ENCODE results near the gene VAV2. TPM values are rescaled to one million over a fixed set of nuclear protein-coding genes. Genes with fewer than 3 reads are reported as not detected.

Gene VAV2
- total RNA-seq, 1 donor from 2014 or later = 18.7 TPM

- TF ChIP-seq CTCF (conservative IDR thresholded peaks at IDR 0.05; ENCODE audit: low read depth, low read length) = no peak
- DNase-seq (ENCODE audit: low read depth) = no peak
- no peak overlapping the region for H3K4me3 ChIP-seq (ENCODE audit: low read depth, low read length)
Observed at GRCh38 chr9:133971121-133971951, 20.8 kb downstream of the VAV2 start.

GRCh38 chr9:133970581-133971058 is 21.5 kb downstream of the VAV2 start:
- no peak overlapping the region for H3K4me3 ChIP-seq (ENCODE audit: low read depth, low read length)

GRCh38 chr9:133969681-133970580 is 22.2 kb downstream of the VAV2 start:
- H3K4me3 ChIP-seq (ENCODE audit: low read depth, low read length) = no peak overlapping the region
- no peak for DNase-seq (ENCODE audit: low read depth)
- TF ChIP-seq CTCF (conservative IDR thresholded peaks at IDR 0.05; ENCODE audit: low read depth, low read length) = no peak

More at GRCh38 chr9:133970581-133971058, 21.5 kb downstream of the VAV2 start:
- DNase-seq (ENCODE audit: low read depth) = no peak
- TF ChIP-seq CTCF (conservative IDR thresholded peaks at IDR 0.05; ENCODE audit: low read depth, low read length) = no peak

GRCh38 chr9:133968966-133969617 is 23.0 kb downstream of the VAV2 start:
- TF ChIP-seq CTCF (conservative IDR thresholded peaks at IDR 0.05; ENCODE audit: low read depth, low read length) = no peak
- no peak overlapping the region for H3K4me3 ChIP-seq (ENCODE audit: low read depth, low read length)
- no peak for DNase-seq (ENCODE audit: low read depth)

- no peak for DNase-seq (ENCODE audit: low read depth)
- no peak overlapping the region for H3K4me3 ChIP-seq (ENCODE audit: low read depth, low read length)
- TF ChIP-seq CTCF (conservative IDR thresholded peaks at IDR 0.05; ENCODE audit: low read depth, low read length) = no peak
Observed at GRCh38 chr9:133968428-133968827, 23.7 kb downstream of the VAV2 start.

GRCh38 chr9:133967024-133967741 is 24.9 kb downstream of the VAV2 start:
- no peak for DNase-seq (ENCODE audit: low read depth)
- no peak for TF ChIP-seq CTCF (conservative IDR thresholded peaks at IDR 0.05; ENCODE audit: low read depth, low read length)
- no peak overlapping the region for H3K4me3 ChIP-seq (ENCODE audit: low read depth, low read length)

Measured in epithelial cell of proximal tubule (primary cell).